Adrenal gland (tissue), 12 donors: Measurements from ENCODE around the gene CLCA1. TPM values are rescaled to one million over a fixed set of nuclear protein-coding genes. Genes with fewer than 3 reads are reported as not detected.

Source experiments
- DNase-seq, 7 donors: peaks; one replicate each; pipeline ENCODE4 v3.0.0-alpha.2; 2019 to 2020
- H3K27ac ChIP-seq, 5 donors: fragments of 200-600 bp; sonication (generic) in 4 of 5; 1 replicate in 3 of 5; 2 replicates in 2 of 5; pipeline versions ENCODE4 v1.5.1 to v1.8.0; 2016 to 2020; ENCODE audit warnings: mild to moderate bottlenecking in 1 of 5
- H3K27me3 ChIP-seq: fragments of 200-600 bp; 2 replicates; pipeline ENCODE4 v1.8.0; 2021
- H3K36me3 ChIP-seq, 2 donors: fragments of 200-600 bp; replicated peaks in 1 of 2; 1 replicate in 1 of 2; 2 replicates in 1 of 2; pipeline versions ENCODE4 v1.5.1 to v1.8.0; 2018 to 2022
- H3K4me1 ChIP-seq, 2 donors: fragments of 200-600 bp; replicated peaks in 1 of 2; 1 replicate in 1 of 2; 2 replicates in 1 of 2; pipeline versions ENCODE4 v1.5.1 to v1.8.0; 2018 to 2021
- H3K4me3 ChIP-seq, 4 donors: fragments of 200-600 bp; sonication (generic) in 3 of 4; one replicate each; pipeline ENCODE4 v1.5.1; 2016 to 2018
- H3K9me3 ChIP-seq, 3 donors: fragments of 200-600 bp; sonication (generic) in 1 of 3; replicated peaks in 1 of 3; 1 replicate in 2 of 3; 2 replicates in 1 of 3; pipeline versions ENCODE4 v1.5.1 to v1.8.0; 2016 to 2021
- CTCF ChIP-seq, 6 experiments: fragments of 450-650 bp in 4 of 6; fragments of 200-600 bp in 2 of 6; sonication (generic) in 1 of 6; IDR thresholded peaks; 1 replicate in 5 of 6; 2 replicates in 1 of 6; pipeline versions ENCODE4 v1.5.1 to v1.8.0; 2016 to 2021; ENCODE audit warnings: antibody characterized with exemption in 6 of 6, mild to moderate bottlenecking in 2 of 6, moderate library complexity in 1 of 6
- POLR2A ChIP-seq, 2 donors: fragments of 450-650 bp; IDR thresholded peaks; one replicate each; pipeline ENCODE4 v1.6.1; 2017; ENCODE audit warnings: antibody characterized with exemption in 2 of 2, mild to moderate bottlenecking in 2 of 2, moderate library complexity in 1 of 2
- WGBS, 4 donors: extraction: QIAGEN DNeasy Blood & Tissue Kit in 2 of 4; methylation state at CpG; one replicate each; pipeline versions ENCODE4 v1.1.5 to v1.1.7; 2013 to 2017; 5-methylcytosine and 5-hydroxymethylcytosine counted together
- intact Hi-C, 2 donors: fragments of 100-400 bp; cut with DNase I; formaldehyde crosslinking; loops; one replicate each; pipeline versions ENCODE4 v1.14.1 to v1.15.0; 2022 to 2023
- polyA plus RNA-seq, 3 donors: library from polyadenylated mRNA; stranded (reverse); fragments of 200-250 nt in 2 of 3; fragments of 350-450 nt in 1 of 3; fragmentation: Illumina TruSeq in 1 of 3; extraction: RNeasy Lipid Tissue Mini Kit (QIAGEN cat#74804) in 1 of 3; gene quantifications; one replicate each; pipeline ENCODE4 v1.2.3, GENCODE V29; 2013 to 2014
- total RNA-seq, 9 donors: library from RNA; depleted of rRNA in 4 of 9; stranded (reverse); fragments of >200 nt in 4 of 9; fragments of 120-200 nt in 1 of 9; fragmentation: NEBNext Ultra II Directional in 1 of 9; extraction: Animal tissue kit (Norgen Biotek cat#: 25700) in 1 of 9; gene quantifications; one replicate each; pipeline versions ENCODE4 v1.1.0 to v1.2.4, GENCODE V29; 2013 to 2023
- donor health status: healthy with polysubstance abuse.
- donor health status: Bipolar disorder and iron deficiency.
- donor health status: DM: yes; HTN: yes; CAD: no.
- donor health status: DM: no; HTN: no; CAD: no.
- donor health status: DM: no; HTN: no; CAD: no.
- donor health status: DM: yes; HTN: yes; CAD: no.

The CLCA1 gene
- total and polyA plus RNA-seq, 12 donors: 0.08 to 0.22 (median 0.15) TPM; not detected in 8

GRCh38 chr1:86541859-86542258 is 73.1 kb downstream of the CLCA1 start:
- H3K27ac ChIP-seq: no peak overlapping the region
- WGBS, 4 donors: 75 to 81% (median 78%) methylated on average over 2 of the region's 2 CpGs
- no peaks in the 10 kb centered on the region for H3K36me3 ChIP-seq
- no peaks in the 10 kb centered on the region for H3K4me1 ChIP-seq
- H3K9me3 ChIP-seq: no peaks in the 10 kb centered on the region
- intact Hi-C loops: no loop called here
- TF ChIP-seq POLR2A (IDR thresholded peaks at IDR 0.05) (no peak), CTCF (IDR thresholded peaks at IDR 0.05) (no peak)
- H3K4me3 ChIP-seq: no peak overlapping the region
- peaks cover 7% of the 10 kb centered on the region for H3K27me3 ChIP-seq
- no peak for DNase-seq

DNA sequence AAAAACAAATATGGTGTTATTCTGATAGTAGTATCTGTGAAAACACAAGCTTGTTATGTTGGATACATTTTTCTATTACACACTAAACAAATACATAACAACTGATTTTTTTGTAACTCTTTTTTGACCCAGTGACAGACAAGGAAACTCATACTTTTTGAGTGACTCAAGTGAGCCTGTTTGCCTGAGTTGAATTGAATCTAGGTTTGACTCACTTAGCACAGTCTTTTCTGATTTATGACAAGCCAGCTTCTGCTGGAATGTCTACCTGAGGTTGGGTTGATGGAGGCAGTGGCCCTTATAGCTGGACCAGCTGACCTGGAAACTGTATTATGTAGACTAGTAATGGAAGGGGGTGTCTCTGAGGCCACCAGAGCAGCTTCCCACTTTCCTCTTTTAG is 73.9 kb downstream of the CLCA1 start:
- Histone ChIP-seq H3K4me1 (no peaks in the 10 kb centered on the region), H3K9me3 (no peaks in the 10 kb centered on the region), H3K36me3 (no peaks in the 10 kb centered on the region), H3K27ac (no peak overlapping the region), H3K4me3 (no peak overlapping the region), H3K27me3 (peaks cover 7% of the 10 kb centered on the region)
- no peak for DNase-seq
- no peak for TF ChIP-seq POLR2A (IDR thresholded peaks at IDR 0.05)
- intact Hi-C loops: no loop called here

DNA sequence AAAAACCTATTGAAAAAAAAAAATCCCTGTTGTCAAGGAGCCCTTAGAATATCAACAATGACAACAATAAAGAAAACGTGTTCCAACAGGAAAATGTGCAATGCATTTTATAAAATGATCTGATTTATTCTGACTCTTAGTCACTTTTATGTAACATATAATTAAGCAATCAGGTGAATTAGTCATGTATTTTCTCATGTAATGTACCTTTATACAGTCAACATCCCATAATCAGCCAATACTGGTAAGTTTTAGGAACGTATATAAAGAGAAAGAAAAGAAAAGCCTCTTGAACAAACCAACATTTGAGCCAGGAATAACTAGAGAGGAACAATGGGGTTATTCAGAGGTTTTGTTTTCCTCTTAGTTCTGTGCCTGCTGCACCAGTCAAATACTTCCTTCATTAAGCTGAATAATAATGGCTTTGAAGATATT is 78.1 kb downstream of the CLCA1 start, which contains the start of gene CLCA4:
Gene CLCA4 (plus strand): TSS at position 292 of the 435 bp plus-strand sequence. CDS start 42 bp downstream, at position 334.
- intact Hi-C loops: no loop called here

DNA sequence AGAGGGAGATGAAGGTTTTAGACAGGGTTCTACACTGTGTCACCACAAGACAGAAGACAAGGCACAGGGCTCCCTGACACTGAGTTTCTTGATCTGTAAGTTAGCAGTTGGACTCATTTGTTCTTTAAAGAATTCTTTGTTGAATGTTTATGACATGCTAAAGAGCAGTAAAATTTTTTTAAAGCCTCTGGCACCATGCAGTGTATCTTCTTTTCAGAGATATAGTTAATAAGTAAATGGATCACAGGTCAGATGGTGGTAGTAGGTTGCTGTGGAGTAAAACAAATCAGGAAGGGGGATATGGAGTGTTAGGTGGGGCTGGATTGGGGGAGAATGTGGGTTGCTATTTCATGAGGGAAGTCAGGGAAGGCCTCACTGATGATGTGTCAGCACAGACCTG is 80.1 kb downstream of the CLCA1 start:
- no peaks in the 10 kb centered on the region for H3K36me3 ChIP-seq
- no peak overlapping the region for H3K27ac ChIP-seq
- H3K4me3 ChIP-seq: no peak overlapping the region
- no peaks in the 10 kb centered on the region for H3K9me3 ChIP-seq
- intact Hi-C loops: no loop called here
- peaks cover 3% of the 10 kb centered on the region for H3K27me3 ChIP-seq
- TF ChIP-seq CTCF (IDR thresholded peaks at IDR 0.05) (no peak), POLR2A (IDR thresholded peaks at IDR 0.05) (no peak)
- no peaks in the 10 kb centered on the region for H3K4me1 ChIP-seq
- DNase-seq: no peak

More for the DNA sequence above, 78.1 kb downstream of the CLCA1 start, which contains the start of gene CLCA4:
- TF ChIP-seq POLR2A (IDR thresholded peaks at IDR 0.05) (no peak), CTCF (IDR thresholded peaks at IDR 0.05) (no peak)
- DNase-seq: no peak
- H3K4me1 ChIP-seq: no peaks in the 10 kb centered on the region
- peaks cover 4% of the 10 kb centered on the region for H3K27me3 ChIP-seq
- H3K9me3 ChIP-seq: no peaks in the 10 kb centered on the region
- no peak within 1 kb of the TSS for H3K27ac ChIP-seq
- 23 to 37% (median 28%) methylated on average over 2 of the region's 2 CpGs for WGBS, 4 donors
- no peaks in the 10 kb centered on the region for H3K36me3 ChIP-seq
- no peak within 1 kb of the TSS for H3K4me3 ChIP-seq

Other genes starting within 250 kb of the CLCA1 start
- 100 to 1,000 TPM in 1 of 9 donors, 10 to 100 TPM in 8; 10.2 to 117 (median 33.0) TPM for gene ODF2L, start 72.6 kb upstream of the CLCA1 start, total RNA-seq
- gene ODF2L, start 72.6 kb upstream of the CLCA1 start, polyA plus RNA-seq: 100 to 1,000 TPM in 1 of 3 donors, 10 to 100 TPM in 2; 32.7 to 277 (median 81.9) TPM
- gene CLCA2, start 44.8 kb upstream of the CLCA1 start, total RNA-seq: 1 to 10 TPM in 1 of 9 donors, under 1 TPM in 6, not detected in 2; 0.11 to 1.1 (median 0.28) TPM
- gene CLCA2, start 44.8 kb upstream of the CLCA1 start, polyA plus RNA-seq: under 1 TPM; 0.13 to 0.35 (median 0.16) TPM
- under 1 TPM in 1 of 9 donors, not detected in 8; 0.07 TPM for gene CLCA4, start 78.2 kb downstream of the CLCA1 start, total RNA-seq
- gene CLCA4, start 78.2 kb downstream of the CLCA1 start, polyA plus RNA-seq: under 1 TPM in 2 of 3 donors, not detected in 1; 0.20 to 0.24 TPM
- gene SH3GLB1, start 235.6 kb downstream of the CLCA1 start, total RNA-seq: 100 to 1,000 TPM in 1 of 9 donors, 10 to 100 TPM in 8; 36.7 to 105 (median 55.2) TPM
- 10 to 100 TPM; 22.5 to 99.3 (median 22.5) TPM for gene SH3GLB1, start 235.6 kb downstream of the CLCA1 start, polyA plus RNA-seq